HepG2 (cell line): ENCODE measurements around the gene PPP1CB. TPM values are rescaled to one million over a fixed set of nuclear protein-coding genes. Genes with fewer than 3 reads are reported as not detected.

ENCODE experiments used
- ARHGAP35 ChIP-seq: sonication (generic); formaldehyde crosslinking; IDR thresholded peaks from 2 replicates; pipeline ENCODE4 v1.9.0; 2022; ENCODE audit warnings: mild to moderate bottlenecking, inconsistent platforms, moderate library complexity, missing genetic modification reagents, borderline replicate concordance
- ARNTL ChIP-seq: sonication (generic); formaldehyde crosslinking; IDR thresholded peaks from 2 replicates; pipeline ENCODE4 v1.4.0; 2020; ENCODE audit warnings: mild to moderate bottlenecking, missing genetic modification reagents
- ASH2L ChIP-seq: fragments of 300-600, 200-600 bp; sonication (generic); IDR thresholded peaks from 2 replicates; pipeline ENCODE4 v1.7.0; 2017; ENCODE audit warnings: low read depth, mild to moderate bottlenecking, moderate library complexity, mixed read lengths, low read length; ENCODE audit not compliant: insufficient read length
- BRF2 ChIP-seq: sonication (generic); formaldehyde crosslinking; IDR thresholded peaks from 2 replicates; pipeline ENCODE4 v1.8.1; 2022; ENCODE audit warnings: mild to moderate bottlenecking, missing genetic modification reagents
- CBX2 ChIP-seq, 2 experiments: fragments of 200-600 bp in 1 of 2; sonication (generic); formaldehyde crosslinking in 1 of 2; IDR thresholded peaks; 2 replicates each; pipeline versions ENCODE4 v1.7.0 to v1.8.1; 2018 to 2022; ENCODE audit warnings: low read depth in 2 of 2, low read length in 1 of 2, mild to moderate bottlenecking in 1 of 2, missing genetic modification reagents in 1 of 2
- CBX5 ChIP-seq: sonication (generic); formaldehyde crosslinking; IDR thresholded peaks from 2 replicates; pipeline ENCODE4 v1.4.0; 2020; ENCODE audit warnings: missing genetic modification reagents, borderline replicate concordance
- CHD2 ChIP-seq: IDR thresholded peaks from 2 replicates; pipeline ENCODE4 v1.6.1; 2011; ENCODE audit warnings: low read depth, low read length, improper control_type of control experiment
- FOXO4 ChIP-seq: sonication (generic); formaldehyde crosslinking; conservative IDR thresholded peaks from 2 replicates; pipeline ENCODE4 v1.8.1; 2023; ENCODE audit warnings: missing genetic modification reagents
- HNF4G ChIP-seq, 2 experiments: sonication (generic) in 1 of 2; formaldehyde crosslinking in 1 of 2; IDR thresholded peaks; 2 replicates each; pipeline versions ENCODE4 v1.4.0 to v1.6.1; 2011 to 2020; ENCODE audit warnings: borderline replicate concordance in 2 of 2, low read depth in 2 of 2, mild to moderate bottlenecking in 2 of 2, low read length in 1 of 2, missing genetic modification reagents in 1 of 2, moderate library complexity in 1 of 2
- RXRA ChIP-seq: sonication (generic); formaldehyde crosslinking; IDR thresholded peaks from 2 replicates; pipeline ENCODE4 v1.5.1; 2020; ENCODE audit warnings: missing genetic modification reagents
- SMAD1 ChIP-seq: sonication (generic); formaldehyde crosslinking; IDR thresholded peaks from 2 replicates; pipeline ENCODE4 v1.4.0; 2020; ENCODE audit warnings: missing genetic modification reagents, low read depth, mild to moderate bottlenecking, borderline replicate concordance
- SOX6 ChIP-seq, 2 experiments: fragments of 450-650 bp in 1 of 2; sonication (generic) in 1 of 2; formaldehyde crosslinking in 1 of 2; IDR thresholded peaks; 2 replicates each; pipeline versions ENCODE4 v1.4.0 to v1.6.1; 2017 to 2020; ENCODE audit warnings: antibody characterized with exemption in 1 of 2, mild to moderate bottlenecking in 1 of 2, missing genetic modification reagents in 1 of 2
- SP1 ChIP-seq, 2 experiments: fragments of 450-650 bp in 1 of 2; sonication (generic) in 1 of 2; formaldehyde crosslinking in 1 of 2; IDR thresholded peaks; 2 replicates each; pipeline versions ENCODE4 v1.4.0 to v1.6.1; 2016 to 2020; ENCODE audit warnings: missing genetic modification reagents in 1 of 2
- SSRP1 ChIP-seq: IDR thresholded peaks from 2 replicates; pipeline ENCODE4 v1.6.1; 2016; ENCODE audit warnings: control low read depth
- SYNCRIP ChIP-seq: fragments of 200-400 bp; formaldehyde crosslinking; IDR thresholded peaks from 2 replicates; pipeline ENCODE4 v1.6.1; 2018; ENCODE audit warnings: mild to moderate bottlenecking, low read depth, low read length; ENCODE audit not compliant: insufficient read depth
- TGIF2 ChIP-seq: IDR thresholded peaks from 2 replicates; pipeline ENCODE4 v1.6.1; 2016; ENCODE audit warnings: control low read depth, missing compliant biosample characterization
- ZBTB4 ChIP-seq: sonication (generic); formaldehyde crosslinking; IDR thresholded peaks from 2 replicates; pipeline ENCODE4 v1.4.0; 2020; ENCODE audit warnings: missing genetic modification reagents, mild to moderate bottlenecking, borderline replicate concordance
- ZNF337 ChIP-seq: sonication (generic); formaldehyde crosslinking; IDR thresholded peaks from 2 replicates; pipeline ENCODE4 v1.5.1; 2020; ENCODE audit warnings: missing genetic modification reagents, low read depth, mild to moderate bottlenecking, borderline replicate concordance
- ZNF713 ChIP-seq: sonication (generic); formaldehyde crosslinking; IDR thresholded peaks from 2 replicates; pipeline ENCODE4 v1.4.0; 2020; ENCODE audit warnings: mild to moderate bottlenecking, missing genetic modification reagents
- ZZZ3 ChIP-seq: sonication (generic); formaldehyde crosslinking; IDR thresholded peaks from 2 replicates; pipeline ENCODE4 v1.4.0; 2020; ENCODE audit warnings: missing genetic modification reagents, mild to moderate bottlenecking, borderline replicate concordance
- polyA plus RNA-seq, 8 experiments: library from polyadenylated mRNA; depleted of rRNA in 3 of 8; stranded (reverse) in 7 of 8; unstranded in 1 of 8; fragments of >200 nt; fragmentation: Illumina TruSeq in 4 of 8; extraction: Trizol in 4 of 8; gene quantifications; 2 replicates each; pipeline versions ENCODE4 v1.2.1 to v1.2.3, GENCODE V29; 2011 to 2016; ENCODE audit warnings: low read depth in 4 of 8, missing spikeins in 1 of 8, mixed read lengths in 1 of 8; ENCODE audit not compliant: insufficient read depth in 1 of 8
- total RNA-seq, 5 experiments: library from RNA; depleted of rRNA; stranded (reverse); fragments of >200 nt; fragmentation: Illumina TruSeq; extraction: Trizol; gene quantifications; 2 replicates each; pipeline ENCODE4 v1.2.3, GENCODE V29; 2016; ENCODE audit warnings: low read depth in 1 of 5

Gene PPP1CB
- total and polyA plus RNA-seq, 2 of the 13 experiments (the other 11 are each of a cell fraction or from before 2014, with no cell fraction given): 46.9 to 109 TPM

- TF ChIP-seq SP1 (IDR thresholded peaks at IDR 0.05): no peak
- TF ChIP-seq SP1 (CRISPR knock-in tag; IDR thresholded peaks at IDR 0.05): no peak
- TF ChIP-seq ZNF713 (CRISPR knock-in tag): 0 out of 2 replicates have a peak, but pooled peaks have one; percentile 66
- TF ChIP-seq HNF4G (IDR thresholded peaks at IDR 0.05; ENCODE audit: borderline replicate concordance, low read depth, low read length): no peak; the same call in 1 of the 2 replicates
- TF ChIP-seq HNF4G (CRISPR knock-in tag; IDR thresholded peaks at IDR 0.05; ENCODE audit: borderline replicate concordance, low read depth): peak; percentile 47; the same call in 1 of the 2 replicates
- TF ChIP-seq ASH2L: peak; percentile 85
- peak; percentile 51; the same call in 1 of the 2 replicates for TF ChIP-seq TGIF2 (CRISPR knock-in tag)
- no peak for TF ChIP-seq BRF2
- peak; percentile 71; the same call in 1 of the 2 replicates for TF ChIP-seq ARNTL (CRISPR knock-in tag)
- TF ChIP-seq CHD2: peak; percentile 74
- TF ChIP-seq ZNF337 (CRISPR knock-in tag): no peak
- TF ChIP-seq ZBTB4 (CRISPR knock-in tag): no peak
- TF ChIP-seq SMAD1 (CRISPR knock-in tag): no peak
- 0 out of 2 replicates have a peak, but pooled peaks have one; percentile 77 for TF ChIP-seq RXRA (CRISPR knock-in tag)
- no peak for TF ChIP-seq CBX2 (IDR thresholded peaks at IDR 0.05; ENCODE audit: low read depth, low read length)
- no peak for TF ChIP-seq CBX2 (CRISPR knock-in tag; IDR thresholded peaks at IDR 0.05; ENCODE audit: low read depth)
- TF ChIP-seq FOXO4 (CRISPR knock-in tag): no peak
- TF ChIP-seq CBX5 (CRISPR knock-in tag): no peak; the same call in 1 of the 2 replicates
- no peak for TF ChIP-seq SOX6 (IDR thresholded peaks at IDR 0.05)
- no peak for TF ChIP-seq SOX6 (CRISPR knock-in tag; IDR thresholded peaks at IDR 0.05)
- TF ChIP-seq SYNCRIP: no peak
- TF ChIP-seq SSRP1: peak; percentile 78; the same call in 1 of the 2 replicates
- TF ChIP-seq ZZZ3 (CRISPR knock-in tag): no peak
- TF ChIP-seq ARHGAP35 (CRISPR knock-in tag): peak; percentile 86; the same call in 1 of the 2 replicates
Measured at GRCh38 chr2:28751956-28752630, 463 bp downstream of the PPP1CB start (continued).
